ENCODE measurements around the gene ST8SIA4.

- TF ChIP-seq YY1 (IDR thresholded peaks at IDR 0.05; ENCODE audit: insufficient read depth, insufficient read length) (no peak), SUZ12 (IDR thresholded peaks at IDR 0.05; ENCODE audit: extremely low read depth, insufficient read depth, insufficient read length) (no peak), ZNF274 (IDR thresholded peaks at IDR 0.05; ENCODE audit: low read depth, low read length) (no peak)
Observed at GRCh38 chr5:100800562-100800961, 102.5 kb downstream of the ST8SIA4 start.

All from NT2/D1 (cell line).